Mammary epithelial cell (primary cell): Measurements from ENCODE around the gene CXCR6.

Experiments
- CTCF ChIP-seq, 2 donors: IDR thresholded peaks in 1 of 2; conservative IDR thresholded peaks in 1 of 2; 2 replicates each; pipeline ENCODE4 v1.5.1; 2011 to 2012; ENCODE audit warnings: inconsistent platforms in 2 of 2, low read length in 2 of 2, mild to moderate bottlenecking in 2 of 2, control low read depth in 1 of 2, low read depth in 1 of 2; ENCODE audit not compliant: insufficient read depth in 1 of 2; ENCODE audit errors: extremely low read depth in 1 of 2
- EZH2 ChIP-seq: IDR thresholded peaks from 2 replicates; pipeline ENCODE4 v1.6.1; 2012; ENCODE audit warnings: low read length, inconsistent platforms, borderline replicate concordance

GRCh38 chr3:45908761-45909160, 34.5 kb upstream of the CXCR6 start:
- TF ChIP-seq CTCF (conservative IDR thresholded peaks at IDR 0.05 in 1 of 2, IDR thresholded peaks at IDR 0.05 in 1 of 2; ENCODE audit: extremely low read depth in 1 of 2, insufficient read depth in 1 of 2, low read depth in 1 of 2, low read length in 2 of 2) = no peak
- no peak for TF ChIP-seq EZH2
